HepG2 (cell line): ENCODE results near the gene SRCAP. TPM values are rescaled to one million over a fixed set of nuclear protein-coding genes. Genes with fewer than 3 reads are reported as not detected.

Experiments used
- ARID5B ChIP-seq: IDR thresholded peaks from 2 replicates; pipeline ENCODE4 v1.4.0; 2020; ENCODE audit warnings: mild to moderate bottlenecking, missing genetic modification reagents
- CBX5 ChIP-seq: sonication (generic); formaldehyde crosslinking; IDR thresholded peaks from 2 replicates; pipeline ENCODE4 v1.4.0; 2020; ENCODE audit warnings: missing genetic modification reagents, borderline replicate concordance
- E2F5 ChIP-seq: sonication (generic); formaldehyde crosslinking; conservative IDR thresholded peaks from 2 replicates; pipeline ENCODE4 v1.4.0; 2020; ENCODE audit warnings: missing genetic modification reagents
- FOXA3 ChIP-seq: IDR thresholded peaks from 2 replicates; pipeline ENCODE4 v1.6.1; 2016; ENCODE audit warnings: missing genetic modification reagents, missing compliant biosample characterization
- IKZF1 ChIP-seq: fragments of 450-650 bp; IDR thresholded peaks from 2 replicates; pipeline ENCODE4 v1.7.1; 2016
- MBD4 ChIP-seq: IDR thresholded peaks from 2 replicates; pipeline ENCODE4 v1.6.1; 2012; ENCODE audit warnings: low read length, inconsistent platforms, borderline replicate concordance
- SALL1 ChIP-seq: sonication (generic); formaldehyde crosslinking; IDR thresholded peaks from 2 replicates; pipeline ENCODE4 v1.8.0; 2022; ENCODE audit warnings: mild to moderate bottlenecking, missing genetic modification reagents
- ZBTB21 ChIP-seq: sonication (generic); formaldehyde crosslinking; IDR thresholded peaks from 2 replicates; pipeline ENCODE4 v1.4.0; 2020; ENCODE audit warnings: missing genetic modification reagents
- ZEB1 ChIP-seq: IDR thresholded peaks from 2 replicates; pipeline ENCODE4 v1.6.1; 2012; ENCODE audit warnings: mild to moderate bottlenecking, low read depth, inconsistent platforms; ENCODE audit not compliant: insufficient replicate concordance
- ZNF260 ChIP-seq: sonication (generic); formaldehyde crosslinking; IDR thresholded peaks from 2 replicates; pipeline ENCODE4 v1.4.0; 2020; ENCODE audit warnings: missing genetic modification reagents, low read depth, mild to moderate bottlenecking, borderline replicate concordance
- ZNF446 ChIP-seq: sonication (generic); formaldehyde crosslinking; IDR thresholded peaks from 2 replicates; pipeline ENCODE4 v1.5.0; 2020; ENCODE audit warnings: mild to moderate bottlenecking, missing genetic modification reagents
- ZNF761 ChIP-seq: sonication (generic); formaldehyde crosslinking; conservative IDR thresholded peaks from 2 replicates; pipeline ENCODE4 v1.4.0; 2020; ENCODE audit warnings: mild to moderate bottlenecking, missing genetic modification reagents
- ZNF850 ChIP-seq: sonication (generic); formaldehyde crosslinking; conservative IDR thresholded peaks from 2 replicates; pipeline ENCODE4 v1.9.0; 2021; ENCODE audit warnings: mild to moderate bottlenecking, missing genetic modification reagents
- polyA plus RNA-seq, 8 experiments: library from polyadenylated mRNA; depleted of rRNA in 3 of 8; stranded (reverse) in 7 of 8; unstranded in 1 of 8; fragments of >200 nt; fragmentation: Illumina TruSeq in 4 of 8; extraction: Trizol in 4 of 8; gene quantifications; 2 replicates each; pipeline versions ENCODE4 v1.2.1 to v1.2.3, GENCODE V29; 2011 to 2016; ENCODE audit warnings: low read depth in 4 of 8, missing spikeins in 1 of 8, mixed read lengths in 1 of 8; ENCODE audit not compliant: insufficient read depth in 1 of 8
- total RNA-seq, 5 experiments: library from RNA; depleted of rRNA; stranded (reverse); fragments of >200 nt; fragmentation: Illumina TruSeq; extraction: Trizol; gene quantifications; 2 replicates each; pipeline ENCODE4 v1.2.3, GENCODE V29; 2016; ENCODE audit warnings: low read depth in 1 of 5
- TF ChIP-seq, protein P1 (sequence below), 2 experiments: sonication (generic) in 1 of 2; formaldehyde crosslinking in 1 of 2; IDR thresholded peaks; 2 replicates each; pipeline versions ENCODE4 v1.4.0 to v1.6.1; 2018 to 2020; ENCODE audit warnings: missing genetic modification reagents in 2 of 2, borderline replicate concordance in 1 of 2, low read depth in 1 of 2, mild to moderate bottlenecking in 1 of 2, missing biosample characterization in 1 of 2
- TF ChIP-seq, protein P2 (sequence below): fragments of 450-650 bp; IDR thresholded peaks from 2 replicates; pipeline ENCODE4 v1.6.1; 2017; ENCODE audit warnings: mild to moderate bottlenecking

SRCAP gene
- total and polyA plus RNA-seq, 2 of the 13 experiments (the other 11 are each of a cell fraction or from before 2014, with no cell fraction given), result 4.9 to 9.0 TPM

DNA sequence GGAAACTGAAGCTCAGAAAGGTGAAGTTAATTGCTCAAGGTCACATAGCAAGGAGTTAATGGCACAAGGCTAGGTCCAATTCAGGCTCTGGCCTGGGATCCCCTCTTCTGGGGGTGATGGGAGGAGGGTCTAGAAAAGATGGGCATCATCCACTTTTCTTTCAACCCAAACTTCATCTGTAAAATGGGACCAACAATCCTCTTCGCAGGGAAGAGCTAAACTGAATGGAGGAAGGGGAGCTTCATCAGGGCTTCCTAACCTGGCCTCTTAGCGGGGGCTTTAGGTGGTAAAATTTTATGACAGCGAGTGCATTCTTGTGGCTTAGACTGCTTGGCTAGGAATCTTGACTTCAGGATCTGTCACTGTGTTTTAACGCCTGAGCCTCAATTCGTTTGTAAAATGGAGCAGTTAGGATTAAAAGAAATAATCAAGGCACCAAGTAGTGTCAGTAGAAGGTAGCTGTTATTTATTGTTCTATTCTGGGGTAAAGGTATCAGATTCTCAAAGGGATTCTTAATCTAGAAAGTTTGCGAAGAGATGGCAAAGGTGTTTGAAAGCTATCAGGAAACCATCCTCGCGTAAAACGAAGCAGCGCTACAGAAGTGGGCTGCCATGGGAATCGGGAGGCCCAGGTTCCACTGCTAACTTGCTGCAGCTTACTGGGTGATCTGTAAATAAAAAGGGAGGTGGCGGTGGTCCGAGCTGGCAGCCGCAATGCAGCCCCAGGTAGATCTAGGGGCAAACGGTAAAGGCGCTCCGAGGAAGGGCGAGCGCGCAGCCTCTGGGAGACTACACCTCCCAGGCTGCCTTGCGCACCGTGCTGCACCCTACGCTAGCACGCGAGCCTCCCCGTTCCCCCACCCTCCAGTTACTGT lies 1.5 kb upstream of the SRCAP start (continued):
- TF ChIP-seq, protein P1, sequence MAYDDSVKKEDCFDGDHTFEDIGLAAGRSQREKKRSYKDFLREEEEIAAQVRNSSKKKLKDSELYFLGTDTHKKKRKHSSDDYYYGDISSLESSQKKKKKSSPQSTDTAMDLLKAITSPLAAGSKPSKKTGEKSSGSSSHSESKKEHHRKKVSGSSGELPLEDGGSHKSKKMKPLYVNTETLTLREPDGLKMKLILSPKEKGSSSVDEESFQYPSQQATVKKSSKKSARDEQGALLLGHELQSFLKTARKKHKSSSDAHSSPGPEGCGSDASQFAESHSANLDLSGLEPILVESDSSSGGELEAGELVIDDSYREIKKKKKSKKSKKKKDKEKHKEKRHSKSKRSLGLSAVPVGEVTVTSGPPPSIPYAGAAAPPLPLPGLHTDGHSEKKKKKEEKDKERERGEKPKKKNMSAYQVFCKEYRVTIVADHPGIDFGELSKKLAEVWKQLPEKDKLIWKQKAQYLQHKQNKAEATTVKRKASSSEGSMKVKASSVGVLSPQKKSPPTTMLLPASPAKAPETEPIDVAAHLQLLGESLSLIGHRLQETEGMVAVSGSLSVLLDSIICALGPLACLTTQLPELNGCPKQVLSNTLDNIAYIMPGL (CRISPR knock-in tag; IDR thresholded peaks at IDR 0.05; ENCODE audit: borderline replicate concordance in 1 of 2, low read depth in 1 of 2), result no peak
- TF ChIP-seq ARID5B (CRISPR knock-in tag), result no peak
- no peak for TF ChIP-seq CBX5 (CRISPR knock-in tag)
- TF ChIP-seq SALL1, result no peak
- no peak for TF ChIP-seq IKZF1
- TF ChIP-seq ZNF850, result no peak; the same call in 1 of the 2 replicates
- TF ChIP-seq ZNF260 (CRISPR knock-in tag), result no peak
- TF ChIP-seq E2F5 (CRISPR knock-in tag), result peak; percentile 67; the same call in 1 of the 2 replicates
- peak; percentile 11 for TF ChIP-seq ZEB1
- no peak for TF ChIP-seq FOXA3 (CRISPR knock-in tag)
- no peak for TF ChIP-seq ZNF446 (CRISPR knock-in tag)
- no peak for TF ChIP-seq ZBTB21
- TF ChIP-seq ZNF761 (CRISPR knock-in tag), result no peak
- TF ChIP-seq, protein P2, sequence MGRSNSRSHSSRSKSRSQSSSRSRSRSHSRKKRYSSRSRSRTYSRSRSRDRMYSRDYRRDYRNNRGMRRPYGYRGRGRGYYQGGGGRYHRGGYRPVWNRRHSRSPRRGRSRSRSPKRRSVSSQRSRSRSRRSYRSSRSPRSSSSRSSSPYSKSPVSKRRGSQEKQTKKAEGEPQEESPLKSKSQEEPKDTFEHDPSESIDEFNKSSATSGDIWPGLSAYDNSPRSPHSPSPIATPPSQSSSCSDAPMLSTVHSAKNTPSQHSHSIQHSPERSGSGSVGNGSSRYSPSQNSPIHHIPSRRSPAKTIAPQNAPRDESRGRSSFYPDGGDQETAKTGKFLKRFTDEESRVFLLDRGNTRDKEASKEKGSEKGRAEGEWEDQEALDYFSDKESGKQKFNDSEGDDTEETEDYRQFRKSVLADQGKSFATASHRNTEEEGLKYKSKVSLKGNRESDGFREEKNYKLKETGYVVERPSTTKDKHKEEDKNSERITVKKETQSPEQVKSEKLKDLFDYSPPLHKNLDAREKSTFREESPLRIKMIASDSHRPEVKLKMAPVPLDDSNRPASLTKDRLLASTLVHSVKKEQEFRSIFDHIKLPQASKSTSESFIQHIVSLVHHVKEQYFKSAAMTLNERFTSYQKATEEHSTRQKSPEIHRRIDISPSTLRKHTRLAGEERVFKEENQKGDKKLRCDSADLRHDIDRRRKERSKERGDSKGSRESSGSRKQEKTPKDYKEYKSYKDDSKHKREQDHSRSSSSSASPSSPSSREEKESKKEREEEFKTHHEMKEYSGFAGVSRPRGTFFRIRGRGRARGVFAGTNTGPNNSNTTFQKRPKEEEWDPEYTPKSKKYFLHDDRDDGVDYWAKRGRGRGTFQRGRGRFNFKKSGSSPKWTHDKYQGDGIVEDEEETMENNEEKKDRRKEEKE, result no peak
- no peak for TF ChIP-seq MBD4
